K562 (cell line): Measurements from ENCODE around the gene SHFL. TPM values are rescaled to one million over a fixed set of nuclear protein-coding genes. Genes with fewer than 3 reads are reported as not detected.

Experiments
- BRD4 ChIP-seq: fragments of 200-600 bp; sonication (generic); IDR thresholded peaks from 2 replicates; pipeline ENCODE4 v1.6.1; 2017; ENCODE audit warnings: inconsistent platforms
- CBFA2T2 ChIP-seq: fragments of 450-650 bp; conservative IDR thresholded peaks from 2 replicates; pipeline ENCODE4 v1.6.1; 2017; ENCODE audit warnings: mild to moderate bottlenecking
- CHD4 ChIP-seq: fragments of 200-600 bp; sonication (generic); IDR thresholded peaks from 3 replicates; pipeline ENCODE4 v1.6.1; 2012; ENCODE audit warnings: low read depth, mild to moderate bottlenecking, mixed read lengths, low read length, inconsistent platforms; ENCODE audit not compliant: insufficient read depth, insufficient replicate concordance, poor library complexity, severe bottlenecking
- EGR1 ChIP-seq: fragments of 450-650 bp; conservative IDR thresholded peaks from 2 replicates; pipeline ENCODE4 v1.6.1; 2017; ENCODE audit warnings: mild to moderate bottlenecking
- FOXA3 ChIP-seq, 2 experiments: fragments of 450-650 bp in 1 of 2; sonication (generic) in 1 of 2; formaldehyde crosslinking; IDR thresholded peaks in 1 of 2; conservative IDR thresholded peaks in 1 of 2; 2 replicates each; pipeline versions ENCODE4 v1.4.0 to v1.8.0; 2020 to 2022; ENCODE audit warnings: mild to moderate bottlenecking in 2 of 2, missing genetic modification reagents in 1 of 2
- FOXM1 ChIP-seq, 2 experiments: fragments of 450-650 bp in 1 of 2; sonication (generic) in 1 of 2; formaldehyde crosslinking in 1 of 2; IDR thresholded peaks; 2 replicates each; pipeline versions ENCODE4 v1.6.1 to v1.9.0; 2017 to 2022; ENCODE audit warnings: low read depth in 2 of 2, mild to moderate bottlenecking in 2 of 2, missing genetic modification reagents in 1 of 2, moderate library complexity in 1 of 2
- MAFK ChIP-seq: IDR thresholded peaks from 2 replicates; pipeline ENCODE4 v1.6.1; 2011; ENCODE audit warnings: low read length, improper control_type of control experiment
- MXI1 ChIP-seq: IDR thresholded peaks from 2 replicates; pipeline ENCODE4 v1.6.1; 2011; ENCODE audit warnings: low read depth, mild to moderate bottlenecking, improper control_type of control experiment, low read length
- NFATC3 ChIP-seq: fragments of 450-650 bp; IDR thresholded peaks from 2 replicates; pipeline ENCODE4 v1.6.1; 2017; ENCODE audit warnings: mild to moderate bottlenecking
- NFYB ChIP-seq: IDR thresholded peaks from 2 replicates; pipeline ENCODE4 v1.6.1; 2011; ENCODE audit warnings: mild to moderate bottlenecking, moderate library complexity; ENCODE audit not compliant: insufficient read length; ENCODE audit errors: extremely low read depth
- NR4A1 ChIP-seq, 2 experiments: fragments of 250-450 bp in 1 of 2; fragments of 450-650 bp in 1 of 2; sonication (Bioruptor Pico) in 1 of 2; IDR thresholded peaks; 2 replicates each; pipeline versions ENCODE4 v1.4.0 to v1.6.1; 2016 to 2020; ENCODE audit warnings: mild to moderate bottlenecking in 2 of 2, missing compliant biosample characterization in 1 of 2, missing genetic modification characterization in 1 of 2, moderate library complexity in 1 of 2
- PML ChIP-seq: IDR thresholded peaks from 2 replicates; pipeline ENCODE4 v1.6.1; 2012; ENCODE audit warnings: low read length, inconsistent platforms
- RFX7 ChIP-seq: fragments of 250-450 bp; sonication (Bioruptor Pico); IDR thresholded peaks from 2 replicates; pipeline ENCODE4 v1.5.1; 2021; ENCODE audit warnings: mild to moderate bottlenecking
- SNAPC5 ChIP-seq: fragments of 250-450 bp; sonication (Bioruptor Pico); IDR thresholded peaks from 2 replicates; pipeline ENCODE4 v1.8.0; 2021; ENCODE audit warnings: moderate library complexity, mild to moderate bottlenecking, inconsistent platforms
- TARDBP ChIP-seq: fragments of 450-650 bp; IDR thresholded peaks from 2 replicates; pipeline ENCODE4 v1.6.1; 2016
- TBP ChIP-seq: optimal IDR thresholded peaks from 2 replicates; pipeline ENCODE3; 2011; ENCODE audit warnings: low read depth, low read length, improper control_type of control experiment
- TCF15 ChIP-seq: fragments of 250-450 bp; sonication (Bioruptor Pico); IDR thresholded peaks from 2 replicates; pipeline ENCODE4 v1.8.0; 2022; ENCODE audit warnings: moderate library complexity, mild to moderate bottlenecking, inconsistent platforms
- TRIM28 ChIP-seq: fragments of 450-650 bp; IDR thresholded peaks from 2 replicates; pipeline ENCODE4 v1.6.1; 2017
- ZNF23 ChIP-seq: fragments of 250-450 bp; sonication (Bioruptor Pico); IDR thresholded peaks from 2 replicates; pipeline ENCODE4 v1.4.0; 2020; ENCODE audit warnings: mild to moderate bottlenecking
- ZNF311 ChIP-seq: fragments of 250-450 bp; sonication (Bioruptor Pico); IDR thresholded peaks from 2 replicates; pipeline ENCODE4 v1.4.0; 2020; ENCODE audit warnings: mild to moderate bottlenecking, moderate library complexity
- ZNF511 ChIP-seq: sonication (generic); formaldehyde crosslinking; IDR thresholded peaks from 2 replicates; pipeline ENCODE4 v1.8.0; 2022; ENCODE audit warnings: mild to moderate bottlenecking, missing genetic modification reagents
- ZNF561 ChIP-seq: fragments of 450-650 bp; formaldehyde crosslinking; conservative IDR thresholded peaks from 2 replicates; pipeline ENCODE4 v1.4.0; 2020; ENCODE audit warnings: mild to moderate bottlenecking, moderate library complexity
- polyA plus RNA-seq, 8 experiments: library from polyadenylated mRNA; depleted of rRNA in 4 of 8; stranded (reverse) in 5 of 8; unstranded in 3 of 8; fragments of >200 nt; fragmentation: Nextera tagmentation in 2 of 8; fragmentation: Illumina TruSeq in 1 of 8; extraction: Ambion mirVana in 2 of 8; extraction: Trizol in 1 of 8; gene quantifications; 2 replicates each; pipeline versions ENCODE4 v1.2.1 to v1.2.3, GENCODE V29; 2011 to 2014; ENCODE audit warnings: inconsistent platforms in 1 of 8, missing spikeins in 1 of 8
- total RNA-seq, 7 experiments: library from RNA; depleted of rRNA in 6 of 7; stranded (reverse); fragments of >200 nt in 6 of 7; fragmentation: Illumina TruSeq in 2 of 7; extraction: Trizol in 2 of 7; gene quantifications; 2 replicates each; pipeline versions ENCODE4 v1.2.1 to v1.2.3, GENCODE V29; 2011 to 2021; ENCODE audit warnings: low replicate concordance in 1 of 7
- TF ChIP-seq, protein P1 (sequence below): fragments of 250-450 bp; sonication (Bioruptor Pico); IDR thresholded peaks from 2 replicates; pipeline ENCODE4 v1.5.0; 2022; ENCODE audit warnings: mild to moderate bottlenecking
- TF ChIP-seq, protein P2 (sequence below): fragments of 200-800 bp; sonication (Bioruptor generic); IDR thresholded peaks from 2 replicates; pipeline ENCODE4 v1.6.1; 2017; ENCODE audit warnings: missing genetic modification characterization, missing compliant biosample characterization

The SHFL gene
- total and polyA plus RNA-seq, 9 of the 15 experiments (the other 6 are each of a cell fraction or from before 2014, with no cell fraction given), result 1.5 to 25.7 (median 13.0) TPM

- TF ChIP-seq, protein P1, sequence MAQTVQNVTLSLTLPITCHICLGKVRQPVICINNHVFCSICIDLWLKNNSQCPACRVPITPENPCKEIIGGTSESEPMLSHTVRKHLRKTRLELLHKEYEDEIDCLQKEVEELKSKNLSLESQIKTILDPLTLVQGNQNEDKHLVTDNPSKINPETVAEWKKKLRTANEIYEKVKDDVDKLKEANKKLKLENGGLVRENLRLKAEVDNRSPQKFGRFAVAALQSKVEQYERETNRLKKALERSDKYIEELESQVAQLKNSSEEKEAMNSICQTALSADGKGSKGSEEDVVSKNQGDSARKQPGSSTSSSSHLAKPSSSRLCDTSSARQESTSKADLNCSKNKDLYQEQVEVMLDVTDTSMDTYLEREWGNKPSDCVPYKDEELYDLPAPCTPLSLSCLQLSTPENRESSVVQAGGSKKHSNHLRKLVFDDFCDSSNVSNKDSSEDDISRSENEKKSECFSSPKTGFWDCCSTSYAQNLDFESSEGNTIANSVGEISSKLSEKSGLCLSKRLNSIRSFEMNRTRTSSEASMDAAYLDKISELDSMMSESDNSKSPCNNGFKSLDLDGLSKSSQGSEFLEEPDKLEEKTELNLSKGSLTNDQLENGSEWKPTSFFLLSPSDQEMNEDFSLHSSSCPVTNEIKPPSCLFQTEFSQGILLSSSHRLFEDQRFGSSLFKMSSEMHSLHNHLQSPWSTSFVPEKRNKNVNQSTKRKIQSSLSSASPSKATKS (CRISPR knock-in tag), result no peak
- no peak for TF ChIP-seq MAFK
- TF ChIP-seq CHD4, result peak; percentile 98
- TF ChIP-seq TRIM28, result no peak
- TF ChIP-seq, protein P2, sequence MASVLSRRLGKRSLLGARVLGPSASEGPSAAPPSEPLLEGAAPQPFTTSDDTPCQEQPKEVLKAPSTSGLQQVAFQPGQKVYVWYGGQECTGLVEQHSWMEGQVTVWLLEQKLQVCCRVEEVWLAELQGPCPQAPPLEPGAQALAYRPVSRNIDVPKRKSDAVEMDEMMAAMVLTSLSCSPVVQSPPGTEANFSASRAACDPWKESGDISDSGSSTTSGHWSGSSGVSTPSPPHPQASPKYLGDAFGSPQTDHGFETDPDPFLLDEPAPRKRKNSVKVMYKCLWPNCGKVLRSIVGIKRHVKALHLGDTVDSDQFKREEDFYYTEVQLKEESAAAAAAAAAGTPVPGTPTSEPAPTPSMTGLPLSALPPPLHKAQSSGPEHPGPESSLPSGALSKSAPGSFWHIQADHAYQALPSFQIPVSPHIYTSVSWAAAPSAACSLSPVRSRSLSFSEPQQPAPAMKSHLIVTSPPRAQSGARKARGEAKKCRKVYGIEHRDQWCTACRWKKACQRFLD, result no peak
- TF ChIP-seq TBP, result no peak
- no peak for TF ChIP-seq RFX7 (CRISPR knock-in tag)
- no peak; the same call in 1 of the 2 replicates for TF ChIP-seq EGR1
- TF ChIP-seq TCF15, result no peak
- TF ChIP-seq ZNF561 (CRISPR knock-in tag), result no peak
- TF ChIP-seq SNAPC5 (CRISPR knock-in tag), result no peak
- 0 out of 2 replicates have a peak, but pooled peaks have one; percentile 35 for TF ChIP-seq FOXM1 (IDR thresholded peaks at IDR 0.05; ENCODE audit: low read depth)
- TF ChIP-seq FOXM1 (CRISPR knock-in tag; IDR thresholded peaks at IDR 0.05; ENCODE audit: low read depth), result no peak
- TF ChIP-seq NFYB, result no peak
- TF ChIP-seq NR4A1 (CRISPR knock-in tag; IDR thresholded peaks at IDR 0.05), result no peak
- no peak for TF ChIP-seq NR4A1 (tag; IDR thresholded peaks at IDR 0.05)
- TF ChIP-seq NFATC3, result no peak
- TF ChIP-seq BRD4, result 0 out of 2 replicates have a peak, but pooled peaks have one; percentile 48
- TF ChIP-seq FOXA3 (CRISPR knock-in tag; conservative IDR thresholded peaks at IDR 0.05 in 1 of 2, IDR thresholded peaks at IDR 0.05 in 1 of 2), result no peak
- no peak for TF ChIP-seq ZNF311 (CRISPR knock-in tag)
- TF ChIP-seq ZNF511, result peak; percentile 66; the same call in 1 of the 2 replicates
- TF ChIP-seq ZNF23 (CRISPR knock-in tag), result no peak
- no peak for TF ChIP-seq TARDBP
- no peak for TF ChIP-seq CBFA2T2
- no peak for TF ChIP-seq MXI1
- no peak for TF ChIP-seq PML
These were observed at the start of gene SHFL (continued) for GRCh38 chr19:10085641-10086590.
